HL-60 (cell line): ENCODE results near the gene PRRC2B.

Experiments used
- DNase-seq, 2 experiments: peaks; one replicate each; pipeline ENCODE4 v3.0.0-alpha.2; 2010 to 2020; ENCODE audit warnings: low read depth in 1 of 2, low spot score in 1 of 2
- H3K27ac ChIP-seq: fragments of 250-450 bp; sonication (Bioruptor Pico); replicated peaks from 2 replicates; pipeline ENCODE4 v1.5.1; 2020; ENCODE audit warnings: mild to moderate bottlenecking, moderate library complexity
- H3K27me3 ChIP-seq: fragments of 250-450 bp; sonication (Bioruptor Pico); 2 replicates; pipeline ENCODE4 v1.5.1; 2021; ENCODE audit warnings: mild to moderate bottlenecking, moderate library complexity; ENCODE audit not compliant: insufficient read depth, poor library complexity, severe bottlenecking
- H3K4me3 ChIP-seq: replicated peaks from 2 replicates; pipeline ENCODE4 v1.5.1; 2011; ENCODE audit warnings: mild to moderate bottlenecking, control low read depth, low read length; ENCODE audit not compliant: insufficient read depth
- GABPA ChIP-seq: IDR thresholded peaks from 2 replicates; pipeline ENCODE4 v1.6.1; 2012; ENCODE audit warnings: low read depth
- POLR2AphosphoS5 ChIP-seq: IDR thresholded peaks from 2 replicates; pipeline ENCODE4 v1.6.1; 2012; ENCODE audit warnings: low read depth
- SPI1 ChIP-seq: IDR thresholded peaks from 2 replicates; pipeline ENCODE4 v1.6.1; 2012; ENCODE audit warnings: low read depth, mild to moderate bottlenecking, borderline replicate concordance
- TF ChIP-seq, protein P1 (sequence below): IDR thresholded peaks from 2 replicates; pipeline ENCODE4 v1.6.1; 2012; ENCODE audit warnings: low read depth; ENCODE audit not compliant: insufficient replicate concordance
- TF ChIP-seq, protein P2 (sequence below): IDR thresholded peaks from one replicate; pipeline ENCODE4 v1.5.1; 2011; ENCODE audit warnings: low read length, control low read depth, inconsistent platforms; ENCODE audit not compliant: insufficient read depth

Gene PRRC2B

DNA sequence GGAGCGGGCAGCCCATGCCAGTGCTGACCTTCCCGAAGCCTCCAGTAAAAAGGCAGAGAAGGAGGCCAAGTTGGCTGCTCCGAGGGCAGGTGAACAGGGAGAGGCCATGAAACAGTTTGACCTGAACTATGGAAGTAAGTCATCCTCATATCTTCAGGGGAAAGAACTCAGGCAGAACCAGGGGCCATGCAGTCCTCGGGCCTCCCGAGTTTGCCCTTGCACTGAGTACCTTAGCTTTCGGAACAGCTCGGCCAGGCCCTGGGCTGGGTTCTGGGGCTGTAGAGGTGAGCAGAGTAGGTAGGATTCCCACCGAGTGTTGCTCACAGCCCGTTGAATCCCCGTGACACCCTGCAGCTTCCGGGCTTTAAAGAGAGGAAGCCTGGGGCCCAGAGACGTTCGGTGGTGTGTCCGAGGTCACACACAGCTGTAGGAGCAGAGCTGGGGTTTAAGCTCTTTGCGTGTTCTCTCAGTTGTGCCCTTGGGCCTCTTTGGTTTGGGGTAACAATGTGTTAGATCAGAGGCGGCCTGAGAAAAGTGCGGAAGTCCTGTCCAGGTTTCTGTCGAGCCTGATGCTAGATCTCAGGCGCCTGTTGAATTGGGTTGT lies 84.0 kb downstream of the PRRC2B start:
- Histone ChIP-seq H3K27me3 (no peaks in the 10 kb centered on the region), H3K27ac (no peak overlapping the region), H3K4me3 (no peak overlapping the region)
- TF ChIP-seq GABPA (no peak), SPI1 (no peak), POLR2AphosphoS5 (no peak)
- TF ChIP-seq, protein P1, sequence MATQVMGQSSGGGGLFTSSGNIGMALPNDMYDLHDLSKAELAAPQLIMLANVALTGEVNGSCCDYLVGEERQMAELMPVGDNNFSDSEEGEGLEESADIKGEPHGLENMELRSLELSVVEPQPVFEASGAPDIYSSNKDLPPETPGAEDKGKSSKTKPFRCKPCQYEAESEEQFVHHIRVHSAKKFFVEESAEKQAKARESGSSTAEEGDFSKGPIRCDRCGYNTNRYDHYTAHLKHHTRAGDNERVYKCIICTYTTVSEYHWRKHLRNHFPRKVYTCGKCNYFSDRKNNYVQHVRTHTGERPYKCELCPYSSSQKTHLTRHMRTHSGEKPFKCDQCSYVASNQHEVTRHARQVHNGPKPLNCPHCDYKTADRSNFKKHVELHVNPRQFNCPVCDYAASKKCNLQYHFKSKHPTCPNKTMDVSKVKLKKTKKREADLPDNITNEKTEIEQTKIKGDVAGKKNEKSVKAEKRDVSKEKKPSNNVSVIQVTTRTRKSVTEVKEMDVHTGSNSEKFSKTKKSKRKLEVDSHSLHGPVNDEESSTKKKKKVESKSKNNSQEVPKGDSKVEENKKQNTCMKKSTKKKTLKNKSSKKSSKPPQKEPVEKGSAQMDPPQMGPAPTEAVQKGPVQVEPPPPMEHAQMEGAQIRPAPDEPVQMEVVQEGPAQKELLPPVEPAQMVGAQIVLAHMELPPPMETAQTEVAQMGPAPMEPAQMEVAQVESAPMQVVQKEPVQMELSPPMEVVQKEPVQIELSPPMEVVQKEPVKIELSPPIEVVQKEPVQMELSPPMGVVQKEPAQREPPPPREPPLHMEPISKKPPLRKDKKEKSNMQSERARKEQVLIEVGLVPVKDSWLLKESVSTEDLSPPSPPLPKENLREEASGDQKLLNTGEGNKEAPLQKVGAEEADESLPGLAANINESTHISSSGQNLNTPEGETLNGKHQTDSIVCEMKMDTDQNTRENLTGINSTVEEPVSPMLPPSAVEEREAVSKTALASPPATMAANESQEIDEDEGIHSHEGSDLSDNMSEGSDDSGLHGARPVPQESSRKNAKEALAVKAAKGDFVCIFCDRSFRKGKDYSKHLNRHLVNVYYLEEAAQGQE: no peak
- TF ChIP-seq, protein P2, sequence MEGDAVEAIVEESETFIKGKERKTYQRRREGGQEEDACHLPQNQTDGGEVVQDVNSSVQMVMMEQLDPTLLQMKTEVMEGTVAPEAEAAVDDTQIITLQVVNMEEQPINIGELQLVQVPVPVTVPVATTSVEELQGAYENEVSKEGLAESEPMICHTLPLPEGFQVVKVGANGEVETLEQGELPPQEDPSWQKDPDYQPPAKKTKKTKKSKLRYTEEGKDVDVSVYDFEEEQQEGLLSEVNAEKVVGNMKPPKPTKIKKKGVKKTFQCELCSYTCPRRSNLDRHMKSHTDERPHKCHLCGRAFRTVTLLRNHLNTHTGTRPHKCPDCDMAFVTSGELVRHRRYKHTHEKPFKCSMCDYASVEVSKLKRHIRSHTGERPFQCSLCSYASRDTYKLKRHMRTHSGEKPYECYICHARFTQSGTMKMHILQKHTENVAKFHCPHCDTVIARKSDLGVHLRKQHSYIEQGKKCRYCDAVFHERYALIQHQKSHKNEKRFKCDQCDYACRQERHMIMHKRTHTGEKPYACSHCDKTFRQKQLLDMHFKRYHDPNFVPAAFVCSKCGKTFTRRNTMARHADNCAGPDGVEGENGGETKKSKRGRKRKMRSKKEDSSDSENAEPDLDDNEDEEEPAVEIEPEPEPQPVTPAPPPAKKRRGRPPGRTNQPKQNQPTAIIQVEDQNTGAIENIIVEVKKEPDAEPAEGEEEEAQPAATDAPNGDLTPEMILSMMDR: no peak
- no peak for DNase-seq

DNA sequence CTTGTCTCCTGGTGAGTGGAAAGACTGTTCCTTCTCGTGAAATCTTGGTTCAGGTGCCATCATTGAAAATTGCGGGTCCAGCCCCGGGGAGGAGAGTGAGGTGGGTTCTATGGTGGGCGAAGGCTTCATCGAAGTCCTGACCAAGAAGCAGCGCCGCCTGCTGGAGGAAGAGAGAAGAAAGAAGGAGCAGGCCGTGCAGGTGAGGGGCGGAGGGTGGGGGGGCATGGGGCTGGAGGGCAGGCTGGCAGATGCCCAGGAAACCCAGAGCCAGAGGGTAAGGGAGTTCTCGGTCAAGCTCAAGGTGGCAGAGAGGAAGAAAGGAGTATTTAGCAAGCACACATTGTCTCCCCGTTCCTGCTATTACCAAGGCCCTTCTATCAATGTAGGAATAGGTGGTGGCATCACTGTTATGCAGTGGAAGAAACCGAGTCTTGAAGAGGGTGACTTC lies 84.6 kb downstream of the PRRC2B start:
- TF ChIP-seq GABPA (no peak), SPI1 (no peak)
- TF ChIP-seq, protein P2: peak; percentile 20
- TF ChIP-seq, protein P1: no peak
- no peak overlapping the region for H3K4me3 ChIP-seq
- no peaks in the 10 kb centered on the region for H3K27me3 ChIP-seq
- peak; percentile 18 to 34 for DNase-seq
- no peak overlapping the region for H3K27ac ChIP-seq

DNA sequence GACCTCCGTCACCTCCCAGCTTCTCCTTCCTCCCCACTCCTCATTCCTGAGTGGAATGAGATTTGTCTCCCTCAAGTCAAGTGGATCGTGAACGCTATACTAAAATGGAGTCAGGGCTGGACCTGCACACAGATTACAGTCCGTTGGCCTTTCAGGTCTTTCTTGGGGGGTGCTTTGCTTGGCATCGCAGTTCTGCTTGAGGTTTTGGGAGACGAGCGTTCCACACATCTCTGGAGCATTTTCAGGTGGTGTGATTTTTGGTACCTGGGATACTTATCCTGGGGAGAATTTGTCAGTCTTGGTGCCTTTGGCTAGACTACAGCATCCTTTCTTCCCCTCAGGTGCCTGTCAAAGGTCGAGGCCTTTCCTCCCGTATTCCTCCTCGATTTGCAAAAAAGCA lies 85.0 kb downstream of the PRRC2B start:
- Histone ChIP-seq H3K4me3 (no peak overlapping the region), H3K27ac (no peak overlapping the region), H3K27me3 (no peaks in the 10 kb centered on the region)
- no peak for DNase-seq
- TF ChIP-seq, protein P2: no peak
- TF ChIP-seq SPI1 (no peak), GABPA (no peak), POLR2AphosphoS5 (no peak)
- TF ChIP-seq, protein P1: no peak
